SK-N-SH (cell line): ENCODE measurements around the gene SMCHD1. TPM values are rescaled to one million over a fixed set of nuclear protein-coding genes. Genes with fewer than 3 reads are reported as not detected.

Experiments
- CTCF ChIA-PET: fragments of 300-600, 350-600 bp; formaldehyde crosslinking; extraction: SDS; loops from one replicate; lab custom pipeline; 2021; lab: Yijun Ruan, JAX
- POLR2A ChIA-PET: fragments of 350-600 bp; sonication (Branson Sonifier 250); formaldehyde crosslinking; extraction: SDS; loops from one replicate; lab custom pipeline; 2020; ENCODE audit warnings: antibody characterized with exemption, inconsistent platforms; lab: Yijun Ruan, JAX
- DNase-seq: peaks from one replicate; pipeline ENCODE4 v3.0.0; 2012
- H2AFZ ChIP-seq: fragments of 200-600 bp; sonication (generic); 2 replicates; pipeline ENCODE4 v1.8.1; 2016; ENCODE audit warnings: antibody characterized with exemption, mild to moderate bottlenecking, low read depth
- H3F3A ChIP-seq: fragments of 200-600 bp; sonication (generic); replicated peaks from 2 replicates; pipeline ENCODE3; 2016; ENCODE audit warnings: antibody characterized with exemption, mild to moderate bottlenecking; ENCODE audit not compliant: insufficient read depth
- H3K27ac ChIP-seq, 2 experiments: fragments of 200-500 bp in 1 of 2; fragments of 200-600 bp in 1 of 2; sonication (Bioruptor generic) in 1 of 2; sonication (generic), shearing (Covaris generic) in 1 of 2; 2 replicates each; pipeline versions ENCODE4 v1.5.1 to v1.6.1; 2014 to 2016; ENCODE audit warnings: low read depth in 2 of 2, inconsistent platforms in 1 of 2, low read length in 1 of 2, mild to moderate bottlenecking in 1 of 2, mixed read lengths in 1 of 2
- H3K27me3 ChIP-seq: fragments of 200-600 bp; sonication (generic), shearing (Covaris generic); 2 replicates; pipeline ENCODE4 v1.6.1; 2016; ENCODE audit warnings: mixed run types; ENCODE audit not compliant: insufficient read depth
- H3K36me3 ChIP-seq, 2 experiments: fragments of 200-500 bp in 1 of 2; fragments of 200-600 bp in 1 of 2; sonication (Bioruptor generic) in 1 of 2; sonication (generic) in 1 of 2; replicated peaks in 1 of 2; 2 replicates each; pipeline versions ENCODE3 to v1.5.1; 2014 to 2016; ENCODE audit warnings: low read length in 1 of 2, mild to moderate bottlenecking in 1 of 2; ENCODE audit not compliant: insufficient read depth in 2 of 2, control insufficient read depth in 1 of 2
- H3K4me1 ChIP-seq, 2 experiments: fragments of 200-500 bp in 1 of 2; fragments of 200-600 bp in 1 of 2; sonication (Bioruptor generic) in 1 of 2; sonication (generic), shearing (Covaris generic) in 1 of 2; 2 replicates each; pipeline versions ENCODE4 v1.5.1 to v1.6.1; 2014 to 2016; ENCODE audit warnings: low read depth in 1 of 2, low read length in 1 of 2, mixed run types in 1 of 2; ENCODE audit not compliant: insufficient read depth in 2 of 2, control insufficient read depth in 1 of 2
- H3K4me2 ChIP-seq: fragments of 200-600 bp; sonication (generic), shearing (Covaris generic); 2 replicates; pipeline ENCODE4 v1.6.1; 2017; ENCODE audit warnings: mixed run types
- H3K4me3 ChIP-seq, 2 experiments: fragments of 200-500 bp in 1 of 2; fragments of 200-600 bp in 1 of 2; sonication (Bioruptor generic) in 1 of 2; sonication (generic), shearing (Covaris generic) in 1 of 2; 2 replicates each; pipeline versions ENCODE4 v1.5.1 to v1.8.1; 2014 to 2016; ENCODE audit warnings: low read depth in 2 of 2, inconsistent platforms in 1 of 2, low read length in 1 of 2, mild to moderate bottlenecking in 1 of 2, mixed read lengths in 1 of 2, moderate library complexity in 1 of 2
- H3K79me2 ChIP-seq: fragments of 200-600 bp; sonication (generic); 2 replicates; pipeline ENCODE4 v1.8.1; 2017; ENCODE audit warnings: mild to moderate bottlenecking; ENCODE audit not compliant: insufficient read depth
- H3K9ac ChIP-seq: fragments of 200-600 bp; sonication (generic); 2 replicates; pipeline ENCODE4 v1.6.1; 2017; ENCODE audit warnings: mixed run types
- H3K9me2 ChIP-seq: fragments of 200-600 bp; sonication (generic); 2 replicates; pipeline ENCODE4 v1.6.1; 2017; ENCODE audit warnings: mixed run types
- H3K9me3 ChIP-seq: fragments of 200-600 bp; sonication (generic); 2 replicates; pipeline ENCODE4 v1.6.1; 2017; ENCODE audit warnings: mixed run types, mild to moderate bottlenecking, moderate library complexity
- H4K20me1 ChIP-seq: fragments of 200-600 bp; sonication (generic); 2 replicates; pipeline ENCODE4 v1.6.1; 2017; ENCODE audit warnings: mild to moderate bottlenecking, mixed run types; ENCODE audit not compliant: insufficient read depth
- CHD2 ChIP-seq: fragments of 150-350 bp; IDR thresholded peaks from 2 replicates; pipeline ENCODE4 v1.6.1; 2018; ENCODE audit warnings: low read length; ENCODE audit not compliant: partially characterized antibody
- CTCF ChIP-seq: fragments of 200-600 bp; sonication (generic); IDR thresholded peaks from 2 replicates; pipeline ENCODE4 v1.6.1; 2017; ENCODE audit warnings: antibody characterized with exemption, mild to moderate bottlenecking, moderate library complexity
- EZH2phosphoT487 ChIP-seq: fragments of 200-600 bp; sonication (generic); IDR thresholded peaks from 2 replicates; pipeline ENCODE4 v1.6.1; 2017; ENCODE audit warnings: low read depth, mixed run types, mild to moderate bottlenecking, antibody characterized with exemption, moderate library complexity, borderline replicate concordance
- FOXM1 ChIP-seq: IDR thresholded peaks from 2 replicates; pipeline ENCODE4 v1.4.0; 2012; ENCODE audit warnings: low read depth, mild to moderate bottlenecking
- GABPA ChIP-seq: IDR thresholded peaks from 2 replicates; pipeline ENCODE4 v1.4.0; 2012; ENCODE audit warnings: low read depth, mild to moderate bottlenecking
- MAX ChIP-seq: IDR thresholded peaks from 2 replicates; pipeline ENCODE4 v1.4.0; 2012; ENCODE audit warnings: low read depth
- NFIC ChIP-seq: IDR thresholded peaks from 2 replicates; pipeline ENCODE4 v1.4.0; 2012; ENCODE audit warnings: borderline replicate concordance
- PBX3 ChIP-seq: IDR thresholded peaks from 2 replicates; pipeline ENCODE4; 2012
- POLR2AphosphoS5 ChIP-seq: IDR thresholded peaks from 2 replicates; pipeline ENCODE4 v1.6.1; 2012; ENCODE audit warnings: low read depth, low read length
- RCOR1 ChIP-seq: fragments of 150-350 bp; IDR thresholded peaks from 2 replicates; pipeline ENCODE4 v1.6.1; 2017; ENCODE audit warnings: antibody characterized with exemption, low read length
- REST ChIP-seq: IDR thresholded peaks from 2 replicates; pipeline ENCODE4 v1.6.1; 2012; ENCODE audit warnings: mild to moderate bottlenecking, low read depth, low read length, moderate library complexity
- RXRA ChIP-seq: IDR thresholded peaks from 2 replicates; pipeline ENCODE4 v1.4.0; 2012; ENCODE audit warnings: low read depth, mild to moderate bottlenecking, borderline replicate concordance
- SIN3A ChIP-seq: IDR thresholded peaks from 2 replicates; pipeline ENCODE4 v1.6.1; 2012; ENCODE audit warnings: low read depth, mild to moderate bottlenecking, low read length, moderate library complexity, borderline replicate concordance
- SMC3 ChIP-seq: IDR thresholded peaks from 2 replicates; pipeline ENCODE4 v1.6.1; 2012; ENCODE audit warnings: low read depth, low read length, improper control_type of control experiment
- YY1 ChIP-seq: IDR thresholded peaks from 2 replicates; pipeline ENCODE4 v1.4.0; 2012; ENCODE audit warnings: low read depth, mild to moderate bottlenecking
- WGBS: methylation state at CpG from one replicate; pipeline ENCODE4 v1.1.6; 2017; ENCODE audit warnings: low lambda C conversion rate; 5-methylcytosine and 5-hydroxymethylcytosine counted together
- polyA plus RNA-seq, 3 experiments: library from polyadenylated mRNA; depleted of rRNA; stranded (reverse); fragments of >200 nt; gene quantifications; 2 replicates each; pipeline ENCODE4 v1.2.3, GENCODE V29; 2012

SMCHD1 gene
- polyA plus RNA-seq, 1 of the 3 experiments (the other 2 are of a cell fraction): 8.9 TPM

- WGBS: 74% methylated on average over 1 of the region's 1 CpG
- no peaks in the 10 kb centered on the region for H3K36me3 ChIP-seq
- H3K4me1 ChIP-seq: no peaks in the 10 kb centered on the region
- H3K9ac ChIP-seq: no peak overlapping the region
- no peak for DNase-seq
- ChIA-PET CTCF (no interaction called here), POLR2A (no interaction called here)
- H4K20me1 ChIP-seq: no peaks in the 10 kb centered on the region
- no peak overlapping the region for H3K4me2 ChIP-seq
- TF ChIP-seq SMC3: no peak
- TF ChIP-seq MAX: no peak
- TF ChIP-seq POLR2AphosphoS5: no peak
- TF ChIP-seq FOXM1: no peak
- no peak for TF ChIP-seq NFIC
- no peak overlapping the region for H3K4me3 ChIP-seq
- no peaks in the 10 kb centered on the region for H3K27me3 ChIP-seq
- H3K9me2 ChIP-seq: no peaks in the 10 kb centered on the region
- H3K9me3 ChIP-seq: peaks cover 16% of the 10 kb centered on the region
- no peak overlapping the region for H3K27ac ChIP-seq
- no peak overlapping the region for H2AFZ ChIP-seq
- no peaks in the 10 kb centered on the region for H3K79me2 ChIP-seq
- H3F3A ChIP-seq: no peaks in the 10 kb centered on the region
Observed at GRCh38 chr18:2811416-2811815, 155.9 kb downstream of the SMCHD1 start.

GRCh38 chr18:2814928-2815327 lies 159.4 kb downstream of the SMCHD1 start:
- POLR2A ChIA-PET: no interaction called here
- Histone ChIP-seq H3K27me3 (no peaks in the 10 kb centered on the region), H3K79me2 (no peaks in the 10 kb centered on the region), H3K9me2 (no peaks in the 10 kb centered on the region), H3K36me3 (no peaks in the 10 kb centered on the region), H4K20me1 (no peaks in the 10 kb centered on the region), H3K9me3 (peaks cover 16% of the 10 kb centered on the region), H3K27ac (no peak overlapping the region), H2AFZ (no peak overlapping the region), H3F3A (no peaks in the 10 kb centered on the region), H3K4me3 (no peak overlapping the region), H3K9ac (no peak overlapping the region), H3K4me1 (no peaks in the 10 kb centered on the region), H3K4me2 (no peak overlapping the region)
- 39% methylated on average over 2 of the region's 2 CpGs for WGBS
- CTCF ChIA-PET: no interaction called here
- no peak for DNase-seq
- TF ChIP-seq PBX3: no peak
- no peak for TF ChIP-seq RCOR1
- no peak for TF ChIP-seq CHD2
- TF ChIP-seq CTCF: no peak
- TF ChIP-seq SIN3A: no peak
- TF ChIP-seq GABPA: no peak
- TF ChIP-seq EZH2phosphoT487: no peak
- no peak for TF ChIP-seq YY1
- TF ChIP-seq POLR2AphosphoS5: no peak
- no peak for TF ChIP-seq REST
- TF ChIP-seq RXRA: no peak
